Activated CD8-positive, alpha-beta memory T cell treated with anti-CD3 and anti-CD28 coated beads for 36 hours (primary cell): ENCODE data around the gene ZBTB12. TPM values are rescaled to one million over a fixed set of nuclear protein-coding genes. Genes with fewer than 3 reads are reported as not detected.
"Not testable (repeated sequence)": the region's sequence is repeated elsewhere in the genome, so short reads cannot be mapped to it uniquely, and the experiment has no call there.

Experiments
- CTCF ChIA-PET: fragments of 350-600 bp; sonication (Branson Sonifier 250); formaldehyde crosslinking; loops from one replicate; lab custom pipeline; 2021; ENCODE audit warnings: antibody characterized with exemption; lab: Charles Lee
- POLR2A ChIA-PET: fragments of 350-600 bp; sonication (Branson Sonifier 250); formaldehyde crosslinking; loops from one replicate; lab custom pipeline; 2021; ENCODE audit warnings: antibody characterized with exemption; lab: Charles Lee
- total RNA-seq, 2 experiments: library from RNA; stranded (reverse); gene quantifications; one replicate each; pipeline ENCODE4 v1.2.3, GENCODE V29; 2021

ZBTB12 gene
- 1 to 10 TPM; 3.3 to 3.6 TPM for total RNA-seq

GRCh38 chr6:31901953-31902643 lies at the start of gene ZBTB12:
Gene ZBTB12 (minus strand): TSS chr6:31902086. CDS start chr6:31901305, 781 bp downstream.
- ChIA-PET CTCF (interaction anchor here (0.8 to 0.9 kb wide), 2 partner anchors 12 to 50 kb away, joined by 3 read pairs; no protein-coding TSS in a partner anchor), POLR2A (interaction anchor here (0.6 to 0.9 kb wide), 4 partner anchors 67 to 227 kb away, joined by 3 to 5 read pairs (median 4); partner anchors contain the start of gene DXO)

- ChIA-PET CTCF (interaction anchor here (2.8 kb wide), 1 partner anchor 23 kb away, joined by 12 read pairs; the partner anchor contains the start of gene DXO), POLR2A (no interaction called here)
These were observed 48.2 kb upstream of the ZBTB12 start for GRCh38 chr6:31949926-31950548.

- ChIA-PET POLR2A (interaction anchor here (0.5 kb wide), 2 partner anchors 310 to 913 kb away, joined by 3 to 4 read pairs; no protein-coding TSS in a partner anchor), CTCF (no interaction called here)
These were observed 47.0 kb upstream of the ZBTB12 start for GRCh38 chr6:31948753-31949413.

DNA sequence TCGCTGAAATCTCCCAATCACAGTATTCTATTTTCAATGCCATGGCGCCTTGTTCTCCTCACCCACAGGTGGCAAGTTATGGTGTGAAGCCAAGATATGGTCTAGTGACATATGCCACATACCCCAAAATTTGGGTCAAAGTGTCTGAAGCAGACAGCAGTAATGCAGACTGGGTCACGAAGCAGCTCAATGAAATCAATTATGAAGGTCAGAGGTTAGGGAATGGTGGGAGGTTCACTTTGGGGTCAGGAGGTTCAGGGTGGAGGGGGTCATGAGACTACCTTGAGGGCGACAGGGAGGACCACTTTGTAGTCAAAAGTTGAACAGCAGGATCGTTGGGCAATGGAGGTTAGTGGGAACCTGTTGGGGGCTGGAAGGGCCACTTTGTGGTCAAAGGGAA lies 46.4 kb upstream of the ZBTB12 start:
- CTCF ChIA-PET, result no interaction called here

GRCh38 chr6:31947864-31948263 lies 46.0 kb upstream of the ZBTB12 start:
- ChIA-PET CTCF (no interaction called here), POLR2A (no interaction called here)

More for the DNA sequence above, 46.4 kb upstream of the ZBTB12 start:
- POLR2A ChIA-PET, result no interaction called here

GRCh38 chr6:31947070-31947675 lies 45.3 kb upstream of the ZBTB12 start:
- POLR2A ChIA-PET, result no interaction called here
- CTCF ChIA-PET, result no interaction called here

GRCh38 chr6:31946370-31946885 lies 44.5 kb upstream of the ZBTB12 start:
- CTCF ChIA-PET, result no interaction called here
- POLR2A ChIA-PET, result no interaction called here

GRCh38 chr6:31945507-31946369 lies 43.9 kb upstream of the ZBTB12 start, which contains the start of gene CFB:
Gene CFB (plus strand): TSS chr6:31946095. CDS start chr6:31946222, 127 bp downstream.
- POLR2A ChIA-PET, result interaction anchor here (0.6 kb wide), 1 partner anchor 189 kb away, joined by 7 read pairs; no protein-coding TSS in a partner anchor
- CTCF ChIA-PET, result interaction anchor here (0.6 to 1.0 kb wide), 2 partner anchors 13 to 16 kb away, joined by 3 to 4 read pairs; partner anchors contain the start of genes NELFE and SKIC2

DNA sequence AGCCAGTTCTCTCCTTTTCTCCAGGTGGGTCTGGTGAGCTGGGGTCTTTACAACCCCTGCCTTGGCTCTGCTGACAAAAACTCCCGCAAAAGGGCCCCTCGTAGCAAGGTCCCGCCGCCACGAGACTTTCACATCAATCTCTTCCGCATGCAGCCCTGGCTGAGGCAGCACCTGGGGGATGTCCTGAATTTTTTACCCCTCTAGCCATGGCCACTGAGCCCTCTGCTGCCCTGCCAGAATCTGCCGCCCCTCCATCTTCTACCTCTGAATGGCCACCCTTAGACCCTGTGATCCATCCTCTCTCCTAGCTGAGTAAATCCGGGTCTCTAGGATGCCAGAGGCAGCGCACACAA lies 43.2 kb upstream of the ZBTB12 start:
- ChIA-PET POLR2A (interaction anchor here (0.5 kb wide), 1 partner anchor 210 kb away, joined by 3 read pairs; no protein-coding TSS in a partner anchor), CTCF (interaction anchor here (0.6 to 1.0 kb wide), 2 partner anchors 14 to 16 kb away, joined by 3 to 4 read pairs; partner anchors contain the start of genes NELFE and SKIC2)

GRCh38 chr6:31943742-31944141 lies 41.9 kb upstream of the ZBTB12 start:
- POLR2A ChIA-PET, result no interaction called here
- CTCF ChIA-PET, result no interaction called here

- ChIA-PET CTCF (interaction anchor here (0.8 to 1.6 kb wide), 2 partner anchors 12 to 34 kb away, joined by 3 to 5 read pairs; no protein-coding TSS in a partner anchor), POLR2A (no interaction called here)
These were observed 38.4 kb upstream of the ZBTB12 start for GRCh38 chr6:31940256-31940664.

- POLR2A ChIA-PET, result no interaction called here
- CTCF ChIA-PET, result interaction anchor here (0.6 to 0.7 kb wide), 2 partner anchors 310 to 343 kb away, joined by 3 read pairs; partner anchors contain the start of gene NCR3
These were observed 33.9 kb upstream of the ZBTB12 start for GRCh38 chr6:31935823-31936222.

- ChIA-PET CTCF (no interaction called here), POLR2A (no interaction called here)
These were observed 33.1 kb upstream of the ZBTB12 start for GRCh38 chr6:31935021-31935420.

GRCh38 chr6:31933537-31933936 lies 31.7 kb upstream of the ZBTB12 start:
- CTCF ChIA-PET, result interaction anchor here (0.6 kb wide), 1 partner anchor 22 kb away, joined by 4 read pairs; no protein-coding TSS in a partner anchor
- POLR2A ChIA-PET, result no interaction called here

GRCh38 chr6:31932137-31932536 lies 30.3 kb upstream of the ZBTB12 start:
- POLR2A ChIA-PET, CTCF ChIA-PET: not testable (repeated sequence)

GRCh38 chr6:31930962-31931361 lies 29.1 kb upstream of the ZBTB12 start:
- CTCF ChIA-PET, result no interaction called here

DNA sequence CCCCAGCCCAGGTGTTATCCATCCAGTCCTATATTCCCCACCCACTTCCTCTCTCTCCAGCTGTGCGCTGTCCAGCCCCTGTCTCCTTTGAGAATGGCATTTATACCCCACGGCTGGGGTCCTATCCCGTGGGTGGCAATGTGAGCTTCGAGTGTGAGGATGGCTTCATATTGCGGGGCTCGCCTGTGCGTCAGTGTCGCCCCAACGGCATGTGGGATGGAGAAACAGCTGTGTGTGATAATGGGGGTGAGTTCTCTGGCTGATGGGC lies 26.7 kb upstream of the ZBTB12 start:
- ChIA-PET POLR2A (no interaction called here), CTCF (no interaction called here)

More at GRCh38 chr6:31930962-31931361, 29.1 kb upstream of the ZBTB12 start:
- POLR2A ChIA-PET, result no interaction called here
